HFF-Myc (cell line): Measurements from ENCODE around the gene GSDME.

Source experiments
- DNase-seq: peaks from one replicate; pipeline ENCODE4 v3.0.0-alpha.2; 2011; ENCODE audit warnings: low read depth; ENCODE audit errors: extremely low read depth
- H3K4me3 ChIP-seq: replicated peaks from 2 replicates; pipeline ENCODE4 v1.5.1; 2011; ENCODE audit warnings: low read depth, mild to moderate bottlenecking, control low read depth, low read length
- TF ChIP-seq, protein P1 (sequence below): IDR thresholded peaks from 2 replicates; pipeline ENCODE4 v1.5.1; 2012; ENCODE audit warnings: mild to moderate bottlenecking, low read depth, low read length, control low read depth; ENCODE audit errors: missing control alignments

Gene GSDME

DNA sequence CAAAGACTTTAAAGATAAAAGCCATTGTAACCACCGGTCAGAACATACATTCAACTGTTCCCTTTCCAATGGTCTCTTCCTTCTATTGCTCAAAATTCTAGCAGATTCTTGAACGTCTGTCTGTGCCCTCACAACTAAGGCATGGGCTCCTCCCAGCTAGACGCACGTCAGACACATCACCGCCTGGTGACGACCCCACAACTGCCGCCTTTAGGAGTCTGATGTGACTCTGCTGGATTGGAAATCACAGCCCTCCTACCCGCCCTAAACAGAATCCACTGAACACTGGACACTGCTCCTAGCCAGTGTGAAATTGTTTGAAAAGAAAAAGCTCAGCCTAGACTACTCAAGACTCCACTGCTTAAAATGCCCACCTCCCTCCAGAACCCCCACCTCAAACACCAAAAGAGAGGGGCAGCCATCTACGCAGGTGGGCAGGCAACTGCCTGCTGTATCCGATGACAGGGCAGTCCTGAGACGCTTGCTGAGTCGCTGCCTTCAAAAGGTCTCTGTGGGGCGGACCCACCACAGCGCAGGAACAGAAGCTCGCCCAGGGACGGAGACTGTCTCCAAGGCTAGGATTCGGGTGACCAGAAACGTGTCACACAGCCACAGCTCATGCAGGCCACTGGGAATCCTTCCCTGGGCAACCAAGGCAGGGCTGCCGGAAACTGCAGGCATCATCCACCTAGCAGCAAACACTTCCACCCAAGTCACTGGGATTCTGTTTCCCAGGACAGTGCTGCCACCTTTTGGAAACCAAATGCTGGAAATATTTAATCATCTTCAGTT, 34.7 kb downstream of the GSDME start:
- H3K4me3 ChIP-seq, result no peak overlapping the region
- TF ChIP-seq, protein P1, sequence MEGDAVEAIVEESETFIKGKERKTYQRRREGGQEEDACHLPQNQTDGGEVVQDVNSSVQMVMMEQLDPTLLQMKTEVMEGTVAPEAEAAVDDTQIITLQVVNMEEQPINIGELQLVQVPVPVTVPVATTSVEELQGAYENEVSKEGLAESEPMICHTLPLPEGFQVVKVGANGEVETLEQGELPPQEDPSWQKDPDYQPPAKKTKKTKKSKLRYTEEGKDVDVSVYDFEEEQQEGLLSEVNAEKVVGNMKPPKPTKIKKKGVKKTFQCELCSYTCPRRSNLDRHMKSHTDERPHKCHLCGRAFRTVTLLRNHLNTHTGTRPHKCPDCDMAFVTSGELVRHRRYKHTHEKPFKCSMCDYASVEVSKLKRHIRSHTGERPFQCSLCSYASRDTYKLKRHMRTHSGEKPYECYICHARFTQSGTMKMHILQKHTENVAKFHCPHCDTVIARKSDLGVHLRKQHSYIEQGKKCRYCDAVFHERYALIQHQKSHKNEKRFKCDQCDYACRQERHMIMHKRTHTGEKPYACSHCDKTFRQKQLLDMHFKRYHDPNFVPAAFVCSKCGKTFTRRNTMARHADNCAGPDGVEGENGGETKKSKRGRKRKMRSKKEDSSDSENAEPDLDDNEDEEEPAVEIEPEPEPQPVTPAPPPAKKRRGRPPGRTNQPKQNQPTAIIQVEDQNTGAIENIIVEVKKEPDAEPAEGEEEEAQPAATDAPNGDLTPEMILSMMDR, result peak; percentile 32
- DNase-seq, result no peak

DNA sequence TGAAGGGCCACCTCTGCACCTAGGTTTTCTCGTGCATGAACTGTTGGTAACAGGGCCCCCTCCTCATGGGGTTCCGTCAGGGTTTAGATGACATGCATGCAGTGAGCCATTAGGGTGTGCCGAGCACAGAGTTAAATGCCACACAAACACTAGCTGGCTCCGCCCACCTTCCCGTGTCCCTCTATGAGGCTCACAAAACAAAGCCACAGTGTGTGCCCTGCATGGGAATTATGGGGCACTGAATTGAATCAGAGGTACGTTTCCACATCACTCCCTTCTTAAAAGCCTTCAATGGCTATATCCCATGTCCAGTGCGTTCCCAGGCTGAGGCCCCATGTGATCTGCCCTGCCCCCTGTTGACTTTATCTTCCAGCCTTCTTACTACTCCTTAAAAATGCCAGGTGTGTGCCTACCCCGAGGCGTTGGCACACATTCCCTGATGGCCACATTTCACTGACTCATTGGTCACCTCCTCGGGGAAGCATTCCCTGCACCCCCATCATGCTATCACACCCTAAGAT, 35.7 kb downstream of the GSDME start:
- no peak for DNase-seq
- H3K4me3 ChIP-seq, result no peak overlapping the region

DNA sequence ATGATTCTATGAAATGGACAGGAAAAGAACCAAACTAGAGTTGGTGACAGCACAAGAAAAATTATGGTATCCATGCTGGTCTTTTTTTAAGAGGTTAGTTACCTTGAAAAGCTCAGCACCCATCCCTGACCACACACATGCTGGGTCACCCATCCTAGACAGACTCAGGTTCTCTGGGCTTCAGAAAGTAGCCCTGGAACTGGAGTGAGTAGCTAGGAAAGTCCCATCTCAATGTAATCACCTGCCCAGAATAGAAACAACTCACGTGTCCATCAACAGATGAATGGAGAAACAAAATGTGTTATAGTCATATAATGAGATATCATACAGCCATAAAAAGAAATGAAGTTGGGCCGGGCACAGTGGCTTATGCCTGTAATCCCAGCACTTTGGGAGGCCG, 37.0 kb downstream of the GSDME start:
- no peak overlapping the region for H3K4me3 ChIP-seq
- DNase-seq, result no peak
- TF ChIP-seq, protein P1, result no peak

More for the DNA sequence above, 35.7 kb downstream of the GSDME start:
- TF ChIP-seq, protein P1, result no peak

DNA sequence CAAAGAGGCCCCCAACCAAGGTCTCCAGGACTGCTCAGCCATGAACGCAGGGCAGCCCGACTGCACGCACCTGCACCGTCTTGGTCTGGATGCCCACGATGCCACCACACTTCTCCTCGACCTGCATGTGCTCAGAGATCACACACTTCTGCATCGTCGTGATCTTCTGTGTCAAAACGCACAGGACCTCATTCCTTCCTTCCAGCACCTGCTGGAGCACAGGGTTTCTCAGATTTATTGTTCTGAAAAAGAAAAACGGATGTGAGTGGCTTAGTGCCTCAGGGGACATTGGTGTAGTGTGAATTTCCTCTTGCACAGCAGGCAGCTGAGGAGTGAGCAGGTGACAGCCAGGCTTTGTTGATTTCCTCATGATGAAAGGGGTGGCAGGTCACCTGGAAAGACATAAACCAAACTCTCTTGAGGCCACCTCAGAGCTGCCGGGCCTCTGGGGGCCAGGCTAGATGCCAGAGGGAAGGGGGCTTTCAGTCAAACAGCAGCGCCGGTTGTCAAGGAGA, 38.2 kb downstream of the GSDME start:
- no peak for DNase-seq
- TF ChIP-seq, protein P1, result no peak
- H3K4me3 ChIP-seq, result no peak overlapping the region

DNA sequence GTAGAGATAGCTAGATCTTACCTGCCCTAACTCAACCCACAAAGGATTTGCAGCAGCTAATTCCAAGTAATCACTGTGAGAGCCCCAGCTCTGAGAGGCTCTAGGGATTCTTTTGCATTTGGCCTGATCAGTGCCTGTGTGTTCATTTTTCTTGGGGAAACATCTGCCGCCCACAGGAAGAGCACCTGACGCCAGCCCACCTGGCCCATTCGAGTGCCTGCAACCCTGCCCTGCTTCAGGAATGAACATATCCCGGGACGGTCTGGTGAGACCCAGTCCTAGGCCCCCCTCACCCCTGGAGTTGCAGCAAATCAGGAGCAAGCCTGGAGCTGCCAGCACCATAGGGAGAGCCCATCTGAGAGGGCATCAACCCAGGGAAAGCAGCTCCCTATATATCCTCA, 38.8 kb downstream of the GSDME start:
- TF ChIP-seq, protein P1, result no peak
- no peak for DNase-seq
- no peak overlapping the region for H3K4me3 ChIP-seq

DNA sequence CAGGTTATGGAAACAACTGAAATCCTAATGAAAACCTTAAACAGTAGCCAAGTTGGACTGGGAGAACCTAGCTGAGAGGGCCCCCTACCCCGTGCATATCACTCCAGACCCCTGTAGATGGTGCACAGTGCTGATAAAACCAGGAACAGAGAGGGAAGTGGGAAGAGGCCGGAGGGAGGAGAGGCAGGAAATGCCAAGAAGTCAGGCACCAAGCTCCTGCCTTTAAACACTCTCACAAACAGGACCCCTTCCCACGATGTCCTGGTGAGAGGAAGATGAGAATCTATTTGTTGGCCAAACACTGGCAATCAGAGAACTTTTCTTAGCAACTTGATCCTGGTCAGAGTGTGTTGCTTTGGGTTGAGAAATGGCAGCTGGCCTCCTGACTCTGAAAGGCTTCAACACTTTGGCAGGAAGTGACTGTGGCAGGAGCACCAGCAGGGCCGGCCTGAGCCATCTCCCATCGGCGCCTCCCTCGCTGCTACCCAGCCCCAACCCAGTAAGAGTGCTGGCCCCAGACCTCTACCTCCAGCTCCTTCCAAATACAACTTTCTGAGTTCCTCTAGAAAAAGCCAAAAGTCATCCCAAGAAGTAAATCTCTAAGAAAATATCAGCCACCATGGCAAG, 39.5 kb downstream of the GSDME start:
- no peak for DNase-seq
- TF ChIP-seq, protein P1, result no peak
- no peak overlapping the region for H3K4me3 ChIP-seq
